H1 (cell line): ENCODE measurements around the gene SPAG16. TPM values are rescaled to one million over a fixed set of nuclear protein-coding genes. Genes with fewer than 3 reads are reported as not detected.

ENCODE experiments used
- CTCF ChIA-PET: fragments of 300-600 bp; sonication (Branson Sonifier 250); formaldehyde crosslinking; loops from one replicate; lab custom pipeline; 2021; ENCODE audit not compliant: partially characterized antibody; lab: Charles Lee
- POLR2A ChIA-PET: fragments of 300-600 bp; sonication (Branson Sonifier 250); formaldehyde crosslinking; loops from one replicate; lab custom pipeline; 2021; ENCODE audit warnings: inconsistent platforms; ENCODE audit not compliant: partially characterized antibody; lab: Charles Lee
- DNase-seq, 2 experiments: peaks; one replicate each; pipeline versions ENCODE4 v3.0.0 to v3.0.0-alpha.2; 2010 to 2022; ENCODE audit warnings: low spot score in 2 of 2, low read depth in 1 of 2, mixed read lengths in 1 of 2
- FAIRE-seq: peaks from 2 replicates; lab custom pipeline; 2011; peaks lifted over from hg19 to GRCh38; lab: Jason Lieb, UNC
- H2AFZ ChIP-seq: 2 replicates; pipeline ENCODE4 v1.8.1; 2012; ENCODE audit warnings: low read length, inconsistent platforms
- H2AK5ac ChIP-seq: 2 replicates; pipeline ENCODE4 v1.6.1; 2013; ENCODE audit warnings: low read depth, low read length
- H2BK120ac ChIP-seq: replicated peaks from 2 replicates; pipeline ENCODE3; 2013; ENCODE audit warnings: low read depth, low read length, inconsistent platforms
- H2BK12ac ChIP-seq: 2 replicates; pipeline ENCODE4 v1.6.1; 2013; ENCODE audit warnings: low read depth, low read length
- H2BK15ac ChIP-seq: 2 replicates; pipeline ENCODE4 v1.6.1; 2013; ENCODE audit warnings: low read length
- H2BK20ac ChIP-seq: 2 replicates; pipeline ENCODE4 v1.6.1; 2013; ENCODE audit warnings: low read length
- H2BK5ac ChIP-seq: 2 replicates; pipeline ENCODE4 v1.6.1; 2013; ENCODE audit warnings: low read depth, low read length
- H3K14ac ChIP-seq: 2 replicates; pipeline ENCODE4 v1.6.1; 2013; ENCODE audit warnings: inconsistent platforms; ENCODE audit not compliant: insufficient read length
- H3K18ac ChIP-seq: 2 replicates; pipeline ENCODE4 v1.6.1; 2013; ENCODE audit warnings: low read length; ENCODE audit errors: extremely low read depth
- H3K23ac ChIP-seq: 2 replicates; pipeline ENCODE4 v1.6.1; 2013; ENCODE audit warnings: inconsistent platforms; ENCODE audit not compliant: insufficient read length
- H3K23me2 ChIP-seq: 2 replicates; pipeline ENCODE4 v1.6.1; 2013; ENCODE audit warnings: low read depth, low read length
- H3K27ac ChIP-seq: 2 replicates; pipeline ENCODE4 v1.6.1; 2011; ENCODE audit warnings: low read depth, low read length, inconsistent platforms
- H3K27me3 ChIP-seq, 4 experiments: replicated peaks in 1 of 4; 1 replicate in 1 of 4; 2 replicates in 3 of 4; pipeline versions ENCODE4 v1.6.1 to v1.8.1; 2011 to 2013; ENCODE audit warnings: low read length in 3 of 4, mild to moderate bottlenecking in 3 of 4, inconsistent platforms in 2 of 4, mixed read lengths in 2 of 4, moderate library complexity in 1 of 4; ENCODE audit not compliant: control insufficient read depth in 3 of 4, insufficient read depth in 3 of 4; ENCODE audit errors: extremely low read depth in 1 of 4
- H3K36me3 ChIP-seq, 4 experiments: 2 replicates each; pipeline versions ENCODE4 v1.6.1 to v1.8.1; 2011 to 2013; ENCODE audit warnings: mild to moderate bottlenecking in 4 of 4, low read length in 3 of 4, moderate library complexity in 2 of 4, control low read depth in 1 of 4, inconsistent platforms in 1 of 4; ENCODE audit not compliant: insufficient read depth in 4 of 4, control insufficient read depth in 2 of 4
- H3K4ac ChIP-seq: replicated peaks from 2 replicates; pipeline ENCODE3; 2013; ENCODE audit warnings: low read length, low read depth, mixed read lengths, inconsistent platforms; ENCODE audit not compliant: insufficient read length
- H3K4me1 ChIP-seq, 4 experiments: replicated peaks in 1 of 4; 1 replicate in 1 of 4; 2 replicates in 3 of 4; pipeline versions ENCODE4 v1.6.1 to v1.8.1; 2011 to 2013; ENCODE audit warnings: low read length in 3 of 4, inconsistent platforms in 2 of 4, mixed read lengths in 1 of 4; ENCODE audit not compliant: insufficient read depth in 4 of 4, control insufficient read depth in 3 of 4
- H3K4me2 ChIP-seq, 2 experiments: 2 replicates each; pipeline versions ENCODE4 v1.6.1 to v1.8.1; 2011 to 2013; ENCODE audit warnings: low read depth in 2 of 2, low read length in 2 of 2, control low read depth in 1 of 2, inconsistent platforms in 1 of 2, mild to moderate bottlenecking in 1 of 2; ENCODE audit not compliant: insufficient read depth in 1 of 2
- H3K4me3 ChIP-seq, 4 experiments: fragments of 200-600, 300-600 bp in 1 of 4; sonication (generic), shearing (Covaris generic), sonication (Bioruptor Twin) in 1 of 4; 2 replicates each; pipeline versions ENCODE4 v1.5.1 to v1.8.1; 2011 to 2016; ENCODE audit warnings: low read length in 4 of 4, low read depth in 3 of 4, control low read depth in 2 of 4, inconsistent platforms in 2 of 4, mild to moderate bottlenecking in 2 of 4, mixed read lengths in 1 of 4, moderate library complexity in 1 of 4; ENCODE audit not compliant: insufficient read depth in 2 of 4; ENCODE audit errors: extremely low read depth in 1 of 4
- H3K56ac ChIP-seq: replicated peaks from 2 replicates; pipeline ENCODE3; 2013; ENCODE audit warnings: low read depth, mild to moderate bottlenecking, mixed read lengths, low read length, inconsistent platforms; ENCODE audit not compliant: insufficient read length
- H3K79me1 ChIP-seq: 2 replicates; pipeline ENCODE4 v1.6.1; 2013; ENCODE audit warnings: low read depth, low read length, control low read depth
- H3K79me2 ChIP-seq, 2 experiments: 2 replicates each; pipeline versions ENCODE4 v1.6.1 to v1.8.1; 2012 to 2013; ENCODE audit warnings: low read length in 2 of 2, mild to moderate bottlenecking in 2 of 2, inconsistent platforms in 1 of 2; ENCODE audit not compliant: insufficient read depth in 2 of 2, control insufficient read depth in 1 of 2
- H3K9ac ChIP-seq, 4 experiments: replicated peaks in 1 of 4; 1 replicate in 1 of 4; 2 replicates in 3 of 4; pipeline versions ENCODE4 v1.6.1 to v1.8.1; 2011 to 2013; ENCODE audit warnings: low read depth in 3 of 4, low read length in 3 of 4, control low read depth in 2 of 4, mild to moderate bottlenecking in 2 of 4, moderate library complexity in 2 of 4, inconsistent platforms in 1 of 4; ENCODE audit errors: extremely low read depth in 1 of 4
- H3K9me3 ChIP-seq, 2 experiments: 2 replicates each; pipeline versions ENCODE4 v1.6.1 to v1.8.1; 2012 to 2013; ENCODE audit warnings: mild to moderate bottlenecking in 2 of 2, moderate library complexity in 2 of 2, control low read depth in 1 of 2, inconsistent platforms in 1 of 2, low read depth in 1 of 2, low read length in 1 of 2, mixed read lengths in 1 of 2; ENCODE audit not compliant: insufficient read depth in 2 of 2
- H4K20me1 ChIP-seq, 2 experiments: replicated peaks in 1 of 2; 2 replicates each; pipeline versions ENCODE3 to v1.8.1; 2011 to 2013; ENCODE audit warnings: inconsistent platforms in 2 of 2, low read length in 2 of 2, mild to moderate bottlenecking in 1 of 2; ENCODE audit not compliant: insufficient read depth in 2 of 2, control insufficient read depth in 1 of 2
- H4K5ac ChIP-seq: 2 replicates; pipeline ENCODE4 v1.6.1; 2013; ENCODE audit warnings: low read length, low read depth, mixed read lengths, inconsistent platforms; ENCODE audit not compliant: insufficient read length
- H4K8ac ChIP-seq: 2 replicates; pipeline ENCODE4 v1.8.0; 2013; ENCODE audit warnings: mild to moderate bottlenecking, moderate library complexity, low read length, inconsistent platforms; ENCODE audit not compliant: insufficient read depth; ENCODE audit errors: extremely low read depth
- H4K91ac ChIP-seq: replicated peaks from 2 replicates; pipeline ENCODE3; 2013; ENCODE audit warnings: low read length, mixed read lengths, inconsistent platforms; ENCODE audit not compliant: insufficient read length
- KDM5A ChIP-seq: fragments of 200-600 bp; IDR thresholded peaks from 2 replicates; pipeline ENCODE4 v1.7.1; 2012; ENCODE audit warnings: mild to moderate bottlenecking, low read length, inconsistent platforms, mixed read lengths
- WGBS, 2 experiments: shearing (Covaris generic) in 1 of 2; methylation state at CpG; one replicate each; pipeline versions ENCODE4 v1.1.6 to v1.1.7; 2013 to 2015; ENCODE audit warnings: low lambda C conversion rate in 2 of 2, mixed read lengths in 2 of 2, inconsistent platforms in 1 of 2, low coverage in 1 of 2, missing lambda C conversion rate in 1 of 2; ENCODE audit not compliant: insufficient replicate concordance in 2 of 2, insufficient coverage in 1 of 2, insufficient read length in 1 of 2; ENCODE audit errors: extremely low coverage in 1 of 2, missing lambda C conversion rate in 1 of 2; 5-methylcytosine and 5-hydroxymethylcytosine counted together
- polyA plus RNA-seq, 7 experiments: library from polyadenylated mRNA; depleted of rRNA in 3 of 7; stranded (reverse) in 5 of 7; unstranded in 2 of 7; fragments of >200 nt in 5 of 7; fragments of 200-250 nt in 2 of 7; gene quantifications; 1 replicate in 5 of 7; 2 replicates in 1 of 7; 4 replicates in 1 of 7; pipeline versions ENCODE4 v1.2.1 to v1.2.3, GENCODE V29; 2011 to 2013; ENCODE audit warnings: missing spikeins in 2 of 7, mixed read lengths in 2 of 7
- total RNA-seq: library from RNA; stranded (reverse); fragmentation: NEBNext Ultra II Directional; extraction: Animal tissue kit (Norgen Biotek cat#: 25700); gene quantifications from 2 replicates; pipeline ENCODE4 v1.2.1, GENCODE V29; 2021
- TF ChIP-seq, protein P1 (sequence below), 3 experiments: IDR thresholded peaks; 1 replicate in 2 of 3; 2 replicates in 1 of 3; pipeline versions ENCODE4 v1.5.1 to v1.6.1; 2011; ENCODE audit warnings: low read length in 3 of 3, mild to moderate bottlenecking in 3 of 3, inconsistent platforms in 2 of 3, low read depth in 1 of 3, moderate library complexity in 1 of 3; ENCODE audit not compliant: insufficient read depth in 1 of 3; ENCODE audit errors: control extremely low read depth in 1 of 3

SPAG16 gene
- total and polyA plus RNA-seq, 2 of the 8 experiments (the other 6 are each of a cell fraction or from before 2014, with no cell fraction given): 6.0 to 14.9 TPM

DNA sequence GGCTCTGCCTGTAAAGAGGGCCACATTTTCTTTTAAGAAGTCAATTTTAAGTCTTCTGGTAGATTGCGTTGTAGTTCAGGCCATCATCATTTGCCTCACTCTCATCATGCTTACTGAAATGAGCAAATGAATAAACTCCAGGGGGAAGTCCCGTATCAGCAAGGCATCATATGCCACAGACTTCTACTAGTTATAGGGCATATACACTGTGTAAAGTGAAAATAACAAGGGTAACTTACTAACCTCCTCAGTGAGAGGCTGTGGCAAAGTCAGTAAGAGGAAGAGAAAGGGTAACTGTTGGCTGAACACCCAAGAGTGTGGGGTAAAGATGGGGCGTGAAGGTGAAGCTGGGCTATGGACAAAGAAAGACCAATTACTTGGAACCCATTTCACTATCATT, 456.2 kb downstream of the SPAG16 start:
- TF ChIP-seq, protein P1, sequence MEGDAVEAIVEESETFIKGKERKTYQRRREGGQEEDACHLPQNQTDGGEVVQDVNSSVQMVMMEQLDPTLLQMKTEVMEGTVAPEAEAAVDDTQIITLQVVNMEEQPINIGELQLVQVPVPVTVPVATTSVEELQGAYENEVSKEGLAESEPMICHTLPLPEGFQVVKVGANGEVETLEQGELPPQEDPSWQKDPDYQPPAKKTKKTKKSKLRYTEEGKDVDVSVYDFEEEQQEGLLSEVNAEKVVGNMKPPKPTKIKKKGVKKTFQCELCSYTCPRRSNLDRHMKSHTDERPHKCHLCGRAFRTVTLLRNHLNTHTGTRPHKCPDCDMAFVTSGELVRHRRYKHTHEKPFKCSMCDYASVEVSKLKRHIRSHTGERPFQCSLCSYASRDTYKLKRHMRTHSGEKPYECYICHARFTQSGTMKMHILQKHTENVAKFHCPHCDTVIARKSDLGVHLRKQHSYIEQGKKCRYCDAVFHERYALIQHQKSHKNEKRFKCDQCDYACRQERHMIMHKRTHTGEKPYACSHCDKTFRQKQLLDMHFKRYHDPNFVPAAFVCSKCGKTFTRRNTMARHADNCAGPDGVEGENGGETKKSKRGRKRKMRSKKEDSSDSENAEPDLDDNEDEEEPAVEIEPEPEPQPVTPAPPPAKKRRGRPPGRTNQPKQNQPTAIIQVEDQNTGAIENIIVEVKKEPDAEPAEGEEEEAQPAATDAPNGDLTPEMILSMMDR (IDR thresholded peaks at IDR 0.05; ENCODE audit: control extremely low read depth in 1 of 3, insufficient read depth in 1 of 3, low read depth in 1 of 3, low read length in 3 of 3): no peak
- TF ChIP-seq KDM5A: no peak
- TF ChIP-seq, all 59 proteins: peak for 0
- Histone ChIP-seq H2BK5ac (no peak overlapping the region), H3K36me3 (no peaks in the 10 kb centered on the region), H2BK20ac (no peak overlapping the region), H2BK15ac (no peak overlapping the region), H4K8ac (no peak overlapping the region), H3K27ac (no peak overlapping the region), H2BK120ac (no peak overlapping the region), H3K14ac (no peak overlapping the region), H4K5ac (no peak overlapping the region), H3K27me3 (no peaks in the 10 kb centered on the region), H3K4me3 (no peak overlapping the region), H3K79me1 (no peaks in the 10 kb centered on the region), H4K91ac (no peak overlapping the region), H2AK5ac (no peak overlapping the region), H3K18ac (no peak overlapping the region), H3K4ac (no peak overlapping the region), H3K79me2 (no peaks in the 10 kb centered on the region), H3K56ac (no peak overlapping the region), H3K4me1 (no peaks in the 10 kb centered on the region), H2BK12ac (no peak overlapping the region), H3K9ac (no peak overlapping the region), H3K23me2 (no peaks in the 10 kb centered on the region), H3K9me3 (no peaks in the 10 kb centered on the region), H3K23ac (no peak overlapping the region), H4K20me1 (no peaks in the 10 kb centered on the region), H2AFZ (peak overlapping the region; percentile 63; the same call in 1 of the 2 replicates), H3K4me2 (no peak overlapping the region)
- POLR2A ChIA-PET: no interaction called here
- CTCF ChIA-PET: interaction anchor here (0.7 kb wide), 1 partner anchor 25 kb away, joined by 3 read pairs; no protein-coding TSS in a partner anchor
- FAIRE-seq (no peak), DNase-seq (no peak)
- WGBS, 2 experiments: 91% methylated on average over 3 of the region's 3 CpGs; no CpG with 5 or more reads in 1 of the 2 experiments
